ENCODE data around the gene PADI3.

DNA sequence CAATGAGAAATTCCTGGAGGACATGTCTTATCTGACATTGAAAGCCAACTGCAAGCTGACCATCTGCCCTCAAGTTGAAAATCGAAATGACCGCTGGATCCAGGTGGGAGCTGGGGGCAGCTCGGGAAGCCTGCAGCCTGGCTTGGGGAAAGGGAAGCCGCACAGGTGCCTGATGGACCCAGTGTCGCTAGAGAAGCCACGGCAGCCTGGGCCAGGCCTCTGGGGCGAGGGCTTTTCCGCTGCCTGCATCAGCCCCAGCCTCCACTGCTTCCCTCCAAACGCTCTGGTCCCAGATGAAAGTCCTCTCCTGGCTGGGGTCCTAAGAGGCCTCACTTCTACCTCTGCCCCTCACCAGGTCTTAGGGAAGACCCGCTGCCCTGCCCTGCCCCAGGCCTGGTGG, 18.8 kb upstream of the PADI3 start:
- TF ChIP-seq, protein P1, sequence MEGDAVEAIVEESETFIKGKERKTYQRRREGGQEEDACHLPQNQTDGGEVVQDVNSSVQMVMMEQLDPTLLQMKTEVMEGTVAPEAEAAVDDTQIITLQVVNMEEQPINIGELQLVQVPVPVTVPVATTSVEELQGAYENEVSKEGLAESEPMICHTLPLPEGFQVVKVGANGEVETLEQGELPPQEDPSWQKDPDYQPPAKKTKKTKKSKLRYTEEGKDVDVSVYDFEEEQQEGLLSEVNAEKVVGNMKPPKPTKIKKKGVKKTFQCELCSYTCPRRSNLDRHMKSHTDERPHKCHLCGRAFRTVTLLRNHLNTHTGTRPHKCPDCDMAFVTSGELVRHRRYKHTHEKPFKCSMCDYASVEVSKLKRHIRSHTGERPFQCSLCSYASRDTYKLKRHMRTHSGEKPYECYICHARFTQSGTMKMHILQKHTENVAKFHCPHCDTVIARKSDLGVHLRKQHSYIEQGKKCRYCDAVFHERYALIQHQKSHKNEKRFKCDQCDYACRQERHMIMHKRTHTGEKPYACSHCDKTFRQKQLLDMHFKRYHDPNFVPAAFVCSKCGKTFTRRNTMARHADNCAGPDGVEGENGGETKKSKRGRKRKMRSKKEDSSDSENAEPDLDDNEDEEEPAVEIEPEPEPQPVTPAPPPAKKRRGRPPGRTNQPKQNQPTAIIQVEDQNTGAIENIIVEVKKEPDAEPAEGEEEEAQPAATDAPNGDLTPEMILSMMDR (IDR thresholded peaks at IDR 0.05; ENCODE audit: low read length), result no peak
- TF ChIP-seq EZH2 (IDR thresholded peaks at IDR 0.05; ENCODE audit: borderline replicate concordance, low read length), result no peak

All from OCI-LY1 (cell line).